Measurements from ENCODE around the gene EML3. TPM values are rescaled to one million over a fixed set of nuclear protein-coding genes. Genes with fewer than 3 reads are reported as not detected.
A peak's percentile ranks its signal among the peaks of the same experiment; 100 is the strongest.

Gene EML3
- total RNA-seq, 1 donor from 2014 or later: 4.0 TPM

- Histone ChIP-seq H3K9me3 (ENCODE audit: low read depth) (no peaks in the 10 kb centered on the region), H3K4me1 (peaks cover 18% of the 10 kb centered on the region), H3F3A (ENCODE audit: low read depth) (peaks cover 71% of the 10 kb centered on the region), H3K4me3 (no peak overlapping the region), H2AFZ (replicated peaks) (no peak overlapping the region), H3K79me2 (ENCODE audit: low read depth) (peaks cover 91% of the 10 kb centered on the region), H4K20me1 (ENCODE audit: low read depth) (peaks cover 86% of the 10 kb centered on the region), H3K4me2 (no peak overlapping the region), H3K9ac (no peak overlapping the region), H3K36me3 (peaks cover 26% of the 10 kb centered on the region), H3K27ac (peak overlapping the region; percentile 25), H3K27me3 (no peaks in the 10 kb centered on the region)
- no peak for TF ChIP-seq CTCF (IDR thresholded peaks at IDR 0.05)
- TF ChIP-seq EZH2 (IDR thresholded peaks at IDR 0.05): no peak
- peaks cover 54% of the 10 kb centered on the region for H3K36me3 Mint-ChIP-seq
- H3K27me3 Mint-ChIP-seq (ENCODE audit: insufficient read depth, low read depth): peaks cover 9% of the 10 kb centered on the region
- H3K27ac Mint-ChIP-seq: no peak overlapping the region
- DNase-seq (ENCODE audit: low spot score): no peak
- peaks cover 31% of the 10 kb centered on the region for H3K4me1 Mint-ChIP-seq
- H3K9me3 Mint-ChIP-seq: no peaks in the 10 kb centered on the region
- H3K4me3 Mint-ChIP-seq: no peak overlapping the region
Observed at GRCh38 chr11:62569611-62570010, 43.0 kb downstream of the EML3 start.

- Mint-ChIP-seq H3K4me1 (peaks cover 11% of the 10 kb centered on the region), H3K4me3 (no peak overlapping the region), H3K27me3 (ENCODE audit: insufficient read depth, low read depth) (peaks cover 3% of the 10 kb centered on the region), H3K27ac (peak overlapping the region; percentile 69), H3K36me3 (peaks cover 50% of the 10 kb centered on the region), H3K9me3 (no peaks in the 10 kb centered on the region)
- peaks cover 81% of the 10 kb centered on the region for H3F3A ChIP-seq (ENCODE audit: low read depth)
- H3K27me3 ChIP-seq: no peaks in the 10 kb centered on the region
- no peak overlapping the region for H3K4me2 ChIP-seq
- H3K79me2 ChIP-seq (ENCODE audit: low read depth): peaks cover 97% of the 10 kb centered on the region
- TF ChIP-seq EZH2phosphoT487 (IDR thresholded peaks at IDR 0.05) (no peak), CTCF (IDR thresholded peaks at IDR 0.05) (no peak), EZH2 (IDR thresholded peaks at IDR 0.05) (no peak)
- H3K9ac ChIP-seq: no peak overlapping the region
- H3K4me3 ChIP-seq: no peak overlapping the region
- H2AFZ ChIP-seq (replicated peaks): no peak overlapping the region
- peaks cover 24% of the 10 kb centered on the region for H3K36me3 ChIP-seq
- no peak for DNase-seq (ENCODE audit: low spot score)
- peaks cover 92% of the 10 kb centered on the region for H4K20me1 ChIP-seq (ENCODE audit: low read depth)
- no peak overlapping the region for H3K27ac ChIP-seq
- no peaks in the 10 kb centered on the region for H3K9me3 ChIP-seq (ENCODE audit: low read depth)
- H3K4me1 ChIP-seq: peaks cover 21% of the 10 kb centered on the region
Observed at GRCh38 chr11:62567018-62567633, 45.4 kb downstream of the EML3 start.

GRCh38 chr11:62566247-62566646 is 46.3 kb downstream of the EML3 start:
- Histone ChIP-seq H2AFZ (replicated peaks) (no peak overlapping the region), H4K20me1 (ENCODE audit: low read depth) (peaks cover 92% of the 10 kb centered on the region), H3K9me3 (ENCODE audit: low read depth) (no peaks in the 10 kb centered on the region), H3K4me1 (peaks cover 14% of the 10 kb centered on the region), H3K27me3 (no peaks in the 10 kb centered on the region), H3K9ac (no peak overlapping the region), H3F3A (ENCODE audit: low read depth) (peaks cover 79% of the 10 kb centered on the region), H3K4me3 (no peak overlapping the region), H3K36me3 (peaks cover 18% of the 10 kb centered on the region), H3K79me2 (ENCODE audit: low read depth) (peaks cover 90% of the 10 kb centered on the region), H3K4me2 (no peak overlapping the region), H3K27ac (peak overlapping the region; percentile 58)
- H3K27me3 Mint-ChIP-seq (ENCODE audit: insufficient read depth, low read depth): peaks cover 2% of the 10 kb centered on the region
- no peak for TF ChIP-seq EZH2 (IDR thresholded peaks at IDR 0.05)
- TF ChIP-seq CTCF (IDR thresholded peaks at IDR 0.05): no peak
- no peak for TF ChIP-seq EZH2phosphoT487 (IDR thresholded peaks at IDR 0.05)
- no peak overlapping the region for H3K4me3 Mint-ChIP-seq
- H3K36me3 Mint-ChIP-seq: peaks cover 49% of the 10 kb centered on the region
- H3K27ac Mint-ChIP-seq: no peak overlapping the region
- DNase-seq (ENCODE audit: low spot score): no peak
- H3K4me1 Mint-ChIP-seq: peaks cover 9% of the 10 kb centered on the region
- H3K9me3 Mint-ChIP-seq: no peaks in the 10 kb centered on the region
